Measurements from ENCODE around the gene PLD3.
"Not testable (repeated sequence)": the region's sequence is repeated elsewhere in the genome, so short reads cannot be mapped to it uniquely, and the experiment has no call there.

The PLD3 gene

GRCh38 chr19:40365613-40366401, 17.3 kb downstream of the PLD3 start:
- DNase-seq, result peak; percentile 94

GRCh38 chr19:40366697-40367561, 18.4 kb downstream of the PLD3 start:
- peak; percentile 60 for DNase-seq

GRCh38 chr19:40367577-40368434, 19.3 kb downstream of the PLD3 start:
- DNase-seq, result no peak

- no peak for DNase-seq
Measured at GRCh38 chr19:40369797-40370196, 21.3 kb downstream of the PLD3 start.

GRCh38 chr19:40370253-40370652, 21.8 kb downstream of the PLD3 start:
- not testable (repeated sequence) for DNase-seq

GRCh38 chr19:40370997-40371801, 22.7 kb downstream of the PLD3 start:
- DNase-seq, result no peak

- no peak for DNase-seq
Measured at GRCh38 chr19:40371802-40372122, 23.3 kb downstream of the PLD3 start.

- DNase-seq, result no peak
Measured at GRCh38 chr19:40374084-40374483, 25.6 kb downstream of the PLD3 start.

- DNase-seq, result no peak
Measured at GRCh38 chr19:40376286-40376862, 27.9 kb downstream of the PLD3 start.

GRCh38 chr19:40377876-40378385, 29.4 kb downstream of the PLD3 start:
- DNase-seq, result no peak

GRCh38 chr19:40378509-40378908, 30.0 kb downstream of the PLD3 start:
- no peak for DNase-seq

GRCh38 chr19:40379446-40380198, 31.1 kb downstream of the PLD3 start:
- DNase-seq, result no peak

- DNase-seq, result no peak
Measured at GRCh38 chr19:40380199-40381037, 31.9 kb downstream of the PLD3 start.

- DNase-seq, result no peak
Measured at GRCh38 chr19:40381321-40381720, 32.8 kb downstream of the PLD3 start.

- no peak for DNase-seq
Measured at GRCh38 chr19:40383668-40384248, 35.3 kb downstream of the PLD3 start.

GRCh38 chr19:40387155-40387554, 38.7 kb downstream of the PLD3 start:
- DNase-seq, result no peak

- no peak for DNase-seq
Measured at GRCh38 chr19:40388481-40388880, 40.0 kb downstream of the PLD3 start.

- DNase-seq, result no peak
Measured at GRCh38 chr19:40389404-40390083, 41.0 kb downstream of the PLD3 start.

Data from left hindlimb (tissue), 1 donor.